Glomerular visceral epithelial cell (primary cell): ENCODE data around the gene RASSF8.

Source experiments
- DNase-seq: peaks from one replicate; pipeline ENCODE4 v3.0.0-alpha.2; 2016; ENCODE audit errors: extremely low spot score

Gene RASSF8

DNA sequence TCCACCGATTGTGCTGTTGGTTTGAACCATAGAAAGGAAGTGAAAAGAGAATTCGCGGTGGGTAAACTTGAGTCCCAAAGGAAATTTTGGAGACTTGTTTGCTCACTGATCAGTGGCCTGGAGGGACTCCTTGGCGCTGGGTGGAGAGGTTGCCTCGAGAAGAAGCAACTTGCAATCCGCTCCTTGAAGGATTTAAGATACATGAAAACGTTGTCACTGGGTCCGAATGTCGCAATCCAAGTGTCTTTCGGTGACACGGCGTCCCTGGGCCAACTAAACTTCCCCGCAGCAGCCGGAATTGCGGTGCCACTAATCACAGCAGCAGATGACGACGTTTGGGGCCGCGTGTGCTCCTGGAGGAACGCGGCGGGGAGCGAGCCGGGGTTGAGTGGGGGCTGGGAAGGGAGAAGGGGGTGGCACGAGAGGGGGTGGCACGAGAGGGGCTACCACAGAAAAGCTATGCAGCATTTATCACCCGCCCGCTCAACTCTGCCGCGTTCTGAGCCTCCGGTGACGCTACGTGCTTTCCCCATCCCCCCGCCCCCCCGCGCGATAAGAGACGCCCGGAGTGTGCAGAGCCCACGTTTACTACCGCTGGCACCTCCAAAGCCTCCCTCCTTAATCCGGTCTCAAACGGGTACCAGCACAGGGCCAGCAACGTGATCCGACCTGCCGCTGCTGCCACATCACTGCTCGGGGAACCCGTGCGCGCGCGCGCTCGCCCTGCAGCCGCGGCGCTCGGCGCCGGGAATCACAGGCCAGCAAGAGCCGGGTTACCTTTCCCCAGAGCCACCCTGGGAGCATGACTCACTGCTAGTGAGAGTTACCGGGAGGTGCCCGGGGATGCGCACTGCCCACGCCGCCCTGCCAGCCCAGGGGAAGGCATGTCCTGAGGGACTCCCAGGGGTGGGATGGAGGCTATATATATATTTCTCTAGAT, 167.2 kb downstream of the RASSF8 start:
- peak; percentile 90 for DNase-seq

DNA sequence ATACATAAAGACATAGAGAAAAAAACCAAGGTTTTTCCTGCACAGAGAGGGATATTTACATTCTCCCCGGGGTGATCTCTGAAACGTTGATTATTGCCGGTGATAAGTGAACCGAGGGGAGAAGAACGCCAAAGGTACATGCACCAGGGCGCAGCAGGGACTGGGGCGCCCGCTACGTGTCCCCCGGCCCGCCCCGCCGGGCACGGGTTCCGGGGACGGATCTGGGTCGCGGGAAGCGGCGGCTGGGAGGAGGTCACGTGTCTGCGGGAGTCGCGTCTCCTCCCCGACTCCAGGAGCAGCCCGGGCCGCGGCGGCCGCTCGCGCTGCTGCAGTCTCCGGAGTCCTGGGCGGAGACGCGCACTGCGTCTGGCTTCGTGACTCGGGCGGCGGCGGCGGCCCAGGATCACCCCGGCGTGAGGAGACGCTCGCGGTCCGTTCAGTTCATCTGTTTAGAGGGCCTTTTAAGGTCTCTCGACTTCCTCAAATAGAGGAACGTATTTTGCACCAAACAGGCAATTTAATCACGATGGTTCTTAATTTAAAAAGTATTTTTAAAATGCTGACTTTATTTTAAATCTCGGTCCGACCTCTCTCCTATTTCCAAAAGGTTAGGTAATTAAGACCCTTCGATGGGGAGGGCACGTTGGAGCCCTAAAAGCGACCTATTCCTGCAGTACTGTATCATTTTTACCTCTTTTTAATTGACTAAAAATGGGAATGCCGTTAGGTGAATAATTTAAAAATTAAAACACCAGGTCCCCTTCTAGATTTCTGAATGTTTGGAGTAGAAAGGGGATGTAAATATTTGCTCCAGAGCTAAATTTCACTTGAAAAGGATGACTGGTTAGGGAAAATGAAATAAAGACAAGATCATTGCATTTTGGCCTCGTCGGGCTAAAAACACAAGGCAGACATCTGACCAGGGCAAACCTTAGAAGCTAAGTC, 168.1 kb downstream of the RASSF8 start:
- peak; percentile 87 for DNase-seq

DNA sequence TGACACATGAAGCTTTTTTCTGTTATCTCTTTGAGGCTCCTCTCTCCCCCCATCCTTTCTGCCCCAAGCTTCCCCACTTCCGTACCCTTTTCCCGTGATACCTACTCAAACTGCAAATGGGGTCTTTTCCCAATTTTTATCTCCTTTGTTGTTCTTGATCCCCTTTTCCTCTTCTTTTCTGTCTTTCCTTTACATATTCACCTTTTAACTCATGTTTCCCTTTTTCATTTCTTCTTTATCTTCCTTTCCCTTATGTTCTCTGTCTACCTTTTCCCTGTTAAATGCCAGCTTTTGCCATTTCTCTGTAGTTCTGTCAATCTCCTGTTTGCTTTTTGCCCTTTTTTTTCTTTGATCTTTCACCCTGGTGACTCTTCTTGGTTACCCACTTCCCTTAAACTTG, 168.9 kb downstream of the RASSF8 start:
- DNase-seq: no peak

DNA sequence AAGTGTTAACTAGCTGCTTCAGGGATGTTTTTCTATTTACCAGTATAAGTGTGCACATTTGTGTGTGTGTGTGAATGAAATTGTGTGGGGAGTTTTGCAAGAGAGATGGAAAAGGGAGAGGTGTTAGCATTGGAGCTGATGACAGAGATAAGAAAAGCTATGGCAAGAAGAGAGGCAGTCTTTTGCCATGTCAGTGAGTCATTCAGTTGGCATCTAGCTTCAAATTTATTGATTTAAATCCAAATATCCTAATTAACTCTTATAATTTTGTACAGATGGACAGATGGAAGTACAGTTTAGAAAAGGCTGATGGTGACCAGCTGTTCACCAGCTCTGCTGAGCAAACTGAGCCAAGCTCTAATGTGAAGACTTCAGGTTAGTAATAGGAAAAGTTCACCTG, 169.7 kb downstream of the RASSF8 start:
- DNase-seq: no peak
